Naive B cell (primary cell): ENCODE data around the gene OPN4. TPM values are rescaled to one million over a fixed set of nuclear protein-coding genes. Genes with fewer than 3 reads are reported as not detected.
"Not testable (repeated sequence)": the region's sequence is repeated elsewhere in the genome, so short reads cannot be mapped to it uniquely, and the experiment has no call there.

Experiments
- ATAC-seq, 2 donors: fragments of 150-1000 bp; cut with Tn5 transposase; 2 replicates each; pipeline ENCODE4 v1.10.0; 2021; ENCODE audit warnings: low read depth in 2 of 2, mild to moderate bottlenecking in 2 of 2, moderate library complexity in 2 of 2
- DNase-seq: peaks from one replicate; pipeline ENCODE4 v3.0.0; 2022
- H3K27ac Mint-ChIP-seq, 6 donors: one replicate each; pipeline ENCODE4 v1.8.0; 2020 to 2022; ENCODE audit warnings: mild to moderate bottlenecking in 6 of 6, mixed read lengths in 6 of 6, moderate library complexity in 5 of 6, inconsistent platforms in 2 of 6
- H3K27me3 Mint-ChIP-seq, 3 donors: one replicate each; pipeline ENCODE4 v1.8.0; 2021 to 2022; ENCODE audit warnings: mixed read lengths in 3 of 3, mild to moderate bottlenecking in 1 of 3
- H3K36me3 Mint-ChIP-seq, 2 donors: one replicate each; pipeline ENCODE4 v1.8.0; 2020 to 2022; ENCODE audit warnings: mixed read lengths in 2 of 2, inconsistent platforms in 1 of 2, mild to moderate bottlenecking in 1 of 2
- H3K4me1 Mint-ChIP-seq, 3 donors: one replicate each; pipeline ENCODE4 v1.8.0; 2020 to 2022; ENCODE audit warnings: mixed read lengths in 3 of 3, inconsistent platforms in 1 of 3, mild to moderate bottlenecking in 1 of 3, moderate library complexity in 1 of 3
- H3K4me3 Mint-ChIP-seq, 8 donors: one replicate each; pipeline ENCODE4 v1.8.0; 2020 to 2022; ENCODE audit warnings: mild to moderate bottlenecking in 8 of 8, mixed read lengths in 8 of 8, moderate library complexity in 8 of 8, inconsistent platforms in 2 of 8
- H3K9me3 Mint-ChIP-seq, 7 donors: one replicate each; pipeline ENCODE4 v1.8.0; 2020 to 2022; ENCODE audit warnings: mixed read lengths in 7 of 7, mild to moderate bottlenecking in 5 of 7, inconsistent platforms in 2 of 7, moderate library complexity in 1 of 7
- polyA plus RNA-seq, 6 donors: library from polyadenylated mRNA; unstranded; fragments of 300-500 nt; fragmentation: Illumina TruSeq; gene quantifications; one replicate each; pipeline ENCODE4 v1.2.3, GENCODE V29; 2021; ENCODE audit warnings: low read depth in 6 of 6

Gene OPN4
- not detected for polyA plus RNA-seq

- Mint-ChIP-seq H3K4me3 (no peak within 1 kb of the TSS), H3K4me1 (no peaks in the 10 kb centered on the region), H3K9me3 (no peaks in the 10 kb centered on the region), H3K36me3 (no peaks in the 10 kb centered on the region), H3K27me3 (peaks cover 11 to 33% (median 20%) of the 10 kb centered on the region in 3 donors), H3K27ac (no peak within 1 kb of the TSS)
- ATAC-seq (no peak), DNase-seq (no peak)
These were observed at the start of gene OPN4 for GRCh38 chr10:86654411-86655172. Gene OPN4, plus strand, starts transcription at chr10:86654547. Its CDS starts 237 bp downstream, at chr10:86654784.

GRCh38 chr10:86607674-86608073 is 46.7 kb upstream of the OPN4 start:
- Mint-ChIP-seq H3K27ac (no peak overlapping the region), H3K9me3 (peaks cover 3 to 26% (median 16%) of the 10 kb centered on the region in 7 donors), H3K4me3 (no peak overlapping the region), H3K4me1 (no peaks in the 10 kb centered on the region), H3K36me3 (peaks cover 0 to 8% of the 10 kb centered on the region in 2 donors), H3K27me3 (peaks cover 12 to 39% (median 26%) of the 10 kb centered on the region in 3 donors)
- ATAC-seq (no peak), DNase-seq (no peak)

- H3K27me3 Mint-ChIP-seq: peaks cover 18 to 53% (median 31%) of the 10 kb centered on the region in 3 donors
- DNase-seq: no peak
- no peak overlapping the region for H3K27ac Mint-ChIP-seq
- no peak for ATAC-seq
- H3K36me3 Mint-ChIP-seq: peaks cover 0 to 9% of the 10 kb centered on the region in 2 donors
- no peak overlapping the region for H3K4me3 Mint-ChIP-seq
- no peaks in the 10 kb centered on the region for H3K4me1 Mint-ChIP-seq
- peaks cover 3 to 23% (median 17%) of the 10 kb centered on the region in 7 donors for H3K9me3 Mint-ChIP-seq
These were observed 44.4 kb upstream of the OPN4 start for GRCh38 chr10:86609920-86610319.

GRCh38 chr10:86611386-86611785 is 43.0 kb upstream of the OPN4 start:
- ATAC-seq: no peak
- Mint-ChIP-seq H3K27me3 (peaks cover 21 to 53% (median 31%) of the 10 kb centered on the region in 3 donors), H3K36me3 (peaks cover 9 to 16% of the 10 kb centered on the region in 2 donors), H3K9me3 (peaks cover 5 to 27% (median 18%) of the 10 kb centered on the region in 7 donors), H3K27ac (no peak overlapping the region), H3K4me3 (no peak overlapping the region), H3K4me1 (no peaks in the 10 kb centered on the region)
- no peak for DNase-seq

GRCh38 chr10:86613096-86613495 is 41.3 kb upstream of the OPN4 start:
- no peak for ATAC-seq
- Mint-ChIP-seq H3K9me3 (peaks cover 5 to 20% (median 11%) of the 10 kb centered on the region in 7 donors), H3K4me1 (no peaks in the 10 kb centered on the region), H3K36me3 (peaks cover 9 to 14% of the 10 kb centered on the region in 2 donors), H3K27me3 (peaks cover 24 to 47% (median 25%) of the 10 kb centered on the region in 3 donors), H3K4me3 (no peak overlapping the region), H3K27ac (no peak overlapping the region)
- DNase-seq: no peak

- ATAC-seq (no peak), DNase-seq (no peak)
- Mint-ChIP-seq H3K27me3 (peaks cover 21 to 39% (median 24%) of the 10 kb centered on the region in 3 donors), H3K4me1 (no peaks in the 10 kb centered on the region), H3K9me3 (peaks cover 3 to 14% (median 10%) of the 10 kb centered on the region in 7 donors), H3K27ac (no peak overlapping the region), H3K36me3 (peaks cover 8 to 9% of the 10 kb centered on the region in 2 donors), H3K4me3 (no peak overlapping the region)
These were observed 40.4 kb upstream of the OPN4 start for GRCh38 chr10:86613905-86614304.

- Mint-ChIP-seq H3K4me3 (peak overlapping the region in 1 of 8 donors; percentile 9), H3K36me3 (peaks cover 8 to 9% of the 10 kb centered on the region in 2 donors), H3K4me1 (no peaks in the 10 kb centered on the region), H3K9me3 (peaks cover 3 to 14% (median 10%) of the 10 kb centered on the region in 7 donors), H3K27ac (no peak overlapping the region), H3K27me3 (peaks cover 21 to 38% (median 23%) of the 10 kb centered on the region in 3 donors)
- ATAC-seq (no peak), DNase-seq (no peak)
These were observed 39.5 kb upstream of the OPN4 start for GRCh38 chr10:86614853-86615252.

GRCh38 chr10:86617278-86617677 is 37.1 kb upstream of the OPN4 start:
- ATAC-seq, H3K4me3 Mint-ChIP-seq: not testable (repeated sequence)
- peaks cover 3 to 26% (median 12%) of the 10 kb centered on the region in 7 donors for H3K9me3 Mint-ChIP-seq

GRCh38 chr10:86628311-86628710 is 26.0 kb upstream of the OPN4 start:
- Mint-ChIP-seq H3K27ac (no peak overlapping the region), H3K4me1 (peaks cover 2 to 5% (median 3%) of the 10 kb centered on the region in 3 donors), H3K9me3 (no peaks in the 10 kb centered on the region), H3K4me3 (no peak overlapping the region), H3K36me3 (no peaks in the 10 kb centered on the region), H3K27me3 (peaks cover 18 to 62% (median 50%) of the 10 kb centered on the region in 3 donors)
- DNase-seq (no peak), ATAC-seq (no peak)

More at GRCh38 chr10:86617278-86617677, 37.1 kb upstream of the OPN4 start:
- H3K27ac Mint-ChIP-seq, H3K4me1 Mint-ChIP-seq, DNase-seq: not testable (repeated sequence)
- Mint-ChIP-seq H3K27me3 (peaks cover 21 to 32% (median 21%) of the 10 kb centered on the region in 3 donors), H3K36me3 (peaks cover 9 to 14% of the 10 kb centered on the region in 2 donors)

- H3K27me3 Mint-ChIP-seq: peaks cover 28 to 72% (median 65%) of the 10 kb centered on the region in 3 donors
- no peaks in the 10 kb centered on the region for H3K9me3 Mint-ChIP-seq
- H3K36me3 Mint-ChIP-seq: no peaks in the 10 kb centered on the region
- H3K4me3 Mint-ChIP-seq: no peak overlapping the region
- peaks cover 2 to 5% (median 3%) of the 10 kb centered on the region in 3 donors for H3K4me1 Mint-ChIP-seq
- DNase-seq (no peak), ATAC-seq (no peak)
- H3K27ac Mint-ChIP-seq: no peak overlapping the region
These were observed 24.3 kb upstream of the OPN4 start for GRCh38 chr10:86630079-86630478.

GRCh38 chr10:86632009-86632800 is 22.1 kb upstream of the OPN4 start:
- ATAC-seq (no peak), DNase-seq (no peak)
- H3K27ac Mint-ChIP-seq: no peak overlapping the region
- peaks cover 25 to 66% (median 64%) of the 10 kb centered on the region in 3 donors for H3K27me3 Mint-ChIP-seq
- no peaks in the 10 kb centered on the region for H3K36me3 Mint-ChIP-seq
- no peak overlapping the region for H3K4me3 Mint-ChIP-seq
- peaks cover 2 to 5% (median 3%) of the 10 kb centered on the region in 3 donors for H3K4me1 Mint-ChIP-seq
- H3K9me3 Mint-ChIP-seq: no peaks in the 10 kb centered on the region

- Mint-ChIP-seq H3K4me1 (peaks cover 2 to 5% (median 3%) of the 10 kb centered on the region in 3 donors), H3K4me3 (no peak overlapping the region), H3K27me3 (peaks cover 25 to 59% (median 57%) of the 10 kb centered on the region in 3 donors), H3K9me3 (no peaks in the 10 kb centered on the region), H3K36me3 (no peaks in the 10 kb centered on the region), H3K27ac (no peak overlapping the region)
- DNase-seq: no peak
- no peak for ATAC-seq
These were observed 21.4 kb upstream of the OPN4 start for GRCh38 chr10:86632951-86633350.

- Mint-ChIP-seq H3K4me3 (no peak overlapping the region), H3K9me3 (no peaks in the 10 kb centered on the region), H3K27me3 (peaks cover 20 to 54% (median 44%) of the 10 kb centered on the region in 3 donors), H3K36me3 (no peaks in the 10 kb centered on the region), H3K27ac (peak overlapping the region in 1 of 6 donors; percentile 64), H3K4me1 (peaks cover 2 to 5% (median 3%) of the 10 kb centered on the region in 3 donors)
- DNase-seq (no peak), ATAC-seq (no peak)
These were observed 18.9 kb upstream of the OPN4 start for GRCh38 chr10:86635402-86635801.
